BJ (cell line): Measurements from ENCODE around the gene MTG2. TPM values are rescaled to one million over a fixed set of nuclear protein-coding genes. Genes with fewer than 3 reads are reported as not detected.

Experiments used
- CTCF ChIA-PET: fragments of 350-600 bp; formaldehyde crosslinking; extraction: SDS; loops from one replicate; lab custom pipeline; 2021; ENCODE audit warnings: antibody characterized with exemption, inconsistent platforms; lab: Yijun Ruan, JAX
- POLR2A ChIA-PET: fragments of 300-600 bp; sonication (Branson Sonifier 250); formaldehyde crosslinking; extraction: SDS; loops from one replicate; lab custom pipeline; 2021; ENCODE audit warnings: antibody characterized with exemption; lab: Charles Lee
- DNase-seq: peaks from one replicate; pipeline ENCODE4 v3.0.0-alpha.2; 2011; ENCODE audit warnings: low read depth
- H3K27me3 ChIP-seq: 2 replicates; pipeline ENCODE4 v1.6.0; 2011; ENCODE audit warnings: low read length; ENCODE audit not compliant: control insufficient read depth, insufficient read depth
- H3K36me3 ChIP-seq: 2 replicates; pipeline ENCODE4 v1.5.1; 2011; ENCODE audit warnings: low read length; ENCODE audit not compliant: control insufficient read depth, insufficient read depth
- H3K4me3 ChIP-seq: 2 replicates; pipeline ENCODE4 v1.5.1; 2011; ENCODE audit warnings: low read depth, mild to moderate bottlenecking, control low read depth, low read length
- polyA plus RNA-seq: library from polyadenylated mRNA; depleted of rRNA; stranded (reverse); fragments of >200 nt; gene quantifications from 2 replicates; pipeline ENCODE4 v1.2.3, GENCODE V29; 2011
- TF ChIP-seq, protein P1 (sequence below): IDR thresholded peaks from 2 replicates; pipeline ENCODE4 v1.5.1; 2011; ENCODE audit warnings: low read depth, mild to moderate bottlenecking, control low read depth, inconsistent platforms, low read length, moderate library complexity; ENCODE audit not compliant: insufficient read depth

The MTG2 gene
- polyA plus RNA-seq, 1 experiment = 19.3 TPM

DNA sequence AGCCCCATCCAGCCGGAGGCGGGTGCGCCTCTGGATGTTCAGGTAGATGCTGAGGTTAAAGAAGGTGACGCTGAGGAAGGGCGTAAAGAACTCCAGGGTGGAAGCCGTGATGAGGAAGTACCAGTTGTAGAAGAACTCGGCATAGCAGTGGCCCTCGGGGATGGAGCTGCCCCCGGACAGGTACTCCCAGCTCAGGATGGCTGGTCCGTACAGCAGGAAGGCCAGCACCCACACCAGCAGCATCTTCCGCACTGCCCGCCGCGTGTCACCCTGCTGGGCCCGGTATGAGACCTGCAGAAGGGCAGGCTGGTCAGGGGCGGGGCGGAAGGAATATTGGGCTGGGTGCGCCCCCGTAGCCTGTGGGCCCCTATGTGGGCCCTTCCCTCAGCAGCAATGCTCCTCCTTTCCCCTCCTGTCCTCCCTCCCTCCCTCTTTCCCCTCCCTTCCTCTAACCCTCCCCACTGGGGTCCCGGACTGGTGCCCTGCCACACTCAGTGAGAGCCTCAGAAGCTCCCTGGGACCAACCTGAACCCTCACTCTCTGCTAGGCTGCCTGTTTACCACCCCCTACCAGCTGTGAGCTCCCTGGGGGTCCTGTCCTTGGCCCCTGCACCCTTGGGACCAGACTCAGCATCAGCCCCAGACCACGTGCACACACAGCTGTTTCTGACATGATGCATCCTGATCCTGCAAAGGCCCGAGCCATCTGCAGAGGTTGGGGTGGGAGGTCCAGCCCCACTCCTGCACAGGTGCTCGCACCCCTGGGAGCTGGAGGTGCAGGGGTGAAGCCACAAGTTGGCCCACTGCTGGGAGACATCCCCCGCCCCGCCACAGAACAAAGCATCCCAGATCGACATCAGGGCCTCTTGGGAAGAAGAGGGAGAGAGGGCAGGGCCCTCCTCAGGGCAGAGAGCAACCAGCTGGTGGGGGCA, 34.1 kb downstream of the MTG2 start:
- ChIA-PET CTCF (interaction anchor here (0.6 kb wide), 1 partner anchor 220 kb away, joined by 3 read pairs; no protein-coding TSS in a partner anchor), POLR2A (no interaction called here)
- DNase-seq = no peak
- peaks cover 26% of the 10 kb centered on the region for H3K27me3 ChIP-seq
- TF ChIP-seq, protein P1, sequence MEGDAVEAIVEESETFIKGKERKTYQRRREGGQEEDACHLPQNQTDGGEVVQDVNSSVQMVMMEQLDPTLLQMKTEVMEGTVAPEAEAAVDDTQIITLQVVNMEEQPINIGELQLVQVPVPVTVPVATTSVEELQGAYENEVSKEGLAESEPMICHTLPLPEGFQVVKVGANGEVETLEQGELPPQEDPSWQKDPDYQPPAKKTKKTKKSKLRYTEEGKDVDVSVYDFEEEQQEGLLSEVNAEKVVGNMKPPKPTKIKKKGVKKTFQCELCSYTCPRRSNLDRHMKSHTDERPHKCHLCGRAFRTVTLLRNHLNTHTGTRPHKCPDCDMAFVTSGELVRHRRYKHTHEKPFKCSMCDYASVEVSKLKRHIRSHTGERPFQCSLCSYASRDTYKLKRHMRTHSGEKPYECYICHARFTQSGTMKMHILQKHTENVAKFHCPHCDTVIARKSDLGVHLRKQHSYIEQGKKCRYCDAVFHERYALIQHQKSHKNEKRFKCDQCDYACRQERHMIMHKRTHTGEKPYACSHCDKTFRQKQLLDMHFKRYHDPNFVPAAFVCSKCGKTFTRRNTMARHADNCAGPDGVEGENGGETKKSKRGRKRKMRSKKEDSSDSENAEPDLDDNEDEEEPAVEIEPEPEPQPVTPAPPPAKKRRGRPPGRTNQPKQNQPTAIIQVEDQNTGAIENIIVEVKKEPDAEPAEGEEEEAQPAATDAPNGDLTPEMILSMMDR = no peak
- no peaks in the 10 kb centered on the region for H3K36me3 ChIP-seq
- no peak overlapping the region for H3K4me3 ChIP-seq

DNA sequence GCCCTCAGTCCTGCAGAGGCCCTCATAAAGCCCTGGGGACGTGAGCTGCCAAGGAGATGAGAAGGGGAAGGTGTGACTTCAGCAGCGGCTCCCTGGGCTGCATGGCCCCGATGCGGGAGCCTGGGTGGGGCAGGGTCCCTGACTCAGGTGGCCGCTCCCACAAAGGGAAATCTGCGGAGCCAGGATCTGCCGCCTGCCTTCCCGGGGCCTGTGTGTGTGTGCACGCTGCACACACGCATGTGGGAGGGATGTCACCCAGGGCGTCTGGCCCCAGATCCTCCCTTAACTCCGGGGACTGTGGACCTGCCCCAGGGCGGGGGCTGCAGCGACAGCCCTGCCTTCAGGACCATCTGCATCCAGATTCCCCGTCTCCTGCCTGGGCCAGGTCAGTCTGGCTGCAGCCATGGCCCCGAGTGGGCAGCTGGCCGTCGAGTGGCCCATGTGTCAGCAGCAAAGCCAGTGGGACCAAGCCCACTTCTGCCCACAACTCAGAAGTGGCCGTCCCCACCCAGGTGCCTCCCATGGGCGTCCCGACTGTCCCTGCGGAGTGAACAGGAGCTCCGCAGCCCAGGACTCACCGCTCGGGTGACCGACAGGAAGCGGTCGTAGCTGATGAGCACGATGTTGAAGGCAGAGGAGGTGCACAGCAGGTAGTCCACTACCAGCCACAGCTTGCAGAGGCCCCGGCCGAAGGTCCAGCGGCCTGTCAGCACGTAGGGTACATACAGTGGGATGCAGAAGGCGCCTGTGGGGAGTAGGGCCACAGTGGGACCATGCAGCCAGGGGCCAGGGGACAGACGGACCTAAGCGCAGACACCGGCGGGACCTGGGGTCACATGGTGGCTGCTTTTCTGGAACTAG, 35.3 kb downstream of the MTG2 start:
- H3K27me3 ChIP-seq = peaks cover 34% of the 10 kb centered on the region
- ChIA-PET POLR2A (no interaction called here), CTCF (no interaction called here)
- no peak overlapping the region for H3K4me3 ChIP-seq
- no peak for DNase-seq
- no peaks in the 10 kb centered on the region for H3K36me3 ChIP-seq
- TF ChIP-seq, protein P1 = no peak

DNA sequence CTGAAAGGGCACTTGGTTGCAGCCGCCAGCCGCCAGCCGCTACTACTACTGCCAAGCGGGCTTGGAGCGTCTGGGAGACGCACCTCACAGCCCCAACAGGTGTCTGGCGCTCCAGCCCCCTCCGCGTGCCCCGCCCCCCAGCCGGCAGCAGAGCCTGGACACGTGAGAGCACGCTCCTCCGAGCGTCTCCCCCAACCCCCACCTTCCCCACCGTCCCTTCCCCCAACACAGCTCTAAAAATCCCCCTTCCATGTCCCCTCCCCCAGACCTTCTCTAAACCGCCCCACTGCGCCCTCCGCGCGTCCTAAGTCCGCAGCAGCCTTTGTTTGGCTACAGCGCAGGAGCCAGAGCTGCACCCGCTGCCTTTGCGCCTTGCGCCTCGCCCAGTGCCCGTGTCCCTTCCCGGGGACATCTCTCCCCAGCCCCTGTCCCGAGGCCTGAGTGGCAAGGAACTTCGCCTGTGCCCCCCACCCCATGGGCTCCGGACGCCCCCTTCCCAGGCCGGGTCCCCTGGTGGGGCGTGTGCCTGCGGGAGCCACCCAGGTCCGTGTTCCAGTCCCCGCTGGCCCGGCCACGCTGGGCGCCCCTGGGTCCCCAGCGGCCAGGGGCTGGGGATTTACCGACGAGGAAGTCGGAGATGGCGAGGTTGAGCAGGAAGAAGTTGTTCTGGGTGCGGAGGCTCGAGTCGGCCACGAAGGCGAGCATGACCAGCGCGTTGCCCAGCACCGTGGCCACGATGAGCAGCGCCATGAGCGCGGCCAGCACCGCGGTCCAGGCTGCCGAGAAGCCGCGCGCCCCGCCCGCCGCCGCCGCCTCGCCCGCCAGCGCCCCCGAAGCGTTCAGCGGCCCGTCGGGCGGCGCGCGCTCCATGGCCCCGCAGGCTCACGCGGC, 36.5 kb downstream of the MTG2 start:
- no peak overlapping the region for H3K4me3 ChIP-seq
- POLR2A ChIA-PET = no interaction called here
- TF ChIP-seq, protein P1 = no peak

DNA sequence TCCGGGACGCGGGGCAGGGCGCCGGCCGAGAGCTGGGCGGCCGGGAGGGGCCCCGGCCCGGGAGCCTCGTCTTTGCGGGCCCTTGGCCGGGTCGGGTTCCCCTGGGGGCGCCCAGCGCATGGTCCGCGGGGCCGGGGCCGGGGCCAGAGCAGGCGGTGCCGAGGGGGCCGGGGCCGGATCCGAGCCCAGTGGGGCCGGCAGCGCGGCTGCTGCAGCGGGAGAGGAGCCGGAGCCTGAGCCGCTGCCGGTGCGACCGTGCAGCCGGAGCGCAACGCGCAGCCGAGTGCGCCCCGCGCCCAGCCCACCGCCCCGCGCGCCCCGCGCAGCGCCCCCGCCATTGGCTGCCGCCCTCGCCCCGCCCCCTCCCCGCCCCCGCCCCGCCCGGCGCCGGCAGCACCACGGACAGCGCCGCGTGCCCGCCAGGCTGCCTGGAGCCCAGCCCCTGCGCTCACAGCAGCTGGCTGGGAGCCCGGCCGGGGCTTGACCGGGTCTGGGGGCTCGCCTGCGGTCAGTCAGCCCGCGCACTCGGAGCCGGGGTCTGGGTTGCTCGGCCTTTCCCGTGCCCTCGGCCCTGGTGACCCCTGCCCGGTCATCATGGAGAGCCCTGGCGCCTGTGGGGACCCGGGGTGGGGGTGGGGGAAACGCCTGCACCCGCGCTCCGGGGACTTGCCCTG, 37.3 kb downstream of the MTG2 start, which contains the start of gene HRH3:
HRH3 (minus strand) TSS at position 287 of the 674 bp plus-strand sequence. CDS start 308 bp downstream, outside the sequence.
- CTCF ChIA-PET = no interaction called here
- no peaks in the 10 kb centered on the region for H3K36me3 ChIP-seq
- H3K27me3 ChIP-seq = peaks cover 38% of the 10 kb centered on the region
- POLR2A ChIA-PET = no interaction called here
- DNase-seq = no peak
- TF ChIP-seq, protein P1 = no peak
- H3K4me3 ChIP-seq = no peak within 1 kb of the TSS

More for the DNA sequence above, 36.5 kb downstream of the MTG2 start:
- no peak for DNase-seq
- CTCF ChIA-PET = no interaction called here
- no peaks in the 10 kb centered on the region for H3K36me3 ChIP-seq
- peaks cover 36% of the 10 kb centered on the region for H3K27me3 ChIP-seq
